ENCODE measurements around the gene HNRNPU.

- TF ChIP-seq CTCF (IDR thresholded peaks at IDR 0.05) (no peak), EZH2phosphoT487 (IDR thresholded peaks at IDR 0.05) (no peak), EZH2 (IDR thresholded peaks at IDR 0.05) (no peak)
These were observed 62.3 kb downstream of the HNRNPU start for GRCh38 chr1:244802041-244802440.
